ENCODE data around the gene IFT57. TPM values are rescaled to one million over a fixed set of nuclear protein-coding genes. Genes with fewer than 3 reads are reported as not detected.

IFT57 gene
- polyA plus RNA-seq, 1 donor from 2014 or later: 70.7 TPM

DNA sequence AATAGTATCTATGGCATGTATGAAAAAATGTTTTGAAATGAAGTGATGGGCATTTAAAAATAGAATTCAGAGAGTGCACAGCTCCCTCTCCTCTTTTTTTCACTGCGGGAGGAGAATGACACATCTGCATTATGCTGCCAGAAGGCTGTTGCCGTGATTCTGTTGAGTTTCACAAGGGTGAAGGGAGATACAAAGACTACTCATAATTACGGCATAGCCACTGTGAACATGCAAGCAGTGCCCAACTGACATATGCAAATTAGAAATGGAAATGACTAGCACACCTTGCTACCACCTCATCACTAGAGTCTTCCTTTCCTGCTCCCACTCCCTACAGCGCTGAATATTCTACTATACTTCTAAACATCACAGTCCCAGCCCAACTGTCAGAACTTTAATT is 20.1 kb downstream of the IFT57 start:
- Histone ChIP-seq H3K9ac (ENCODE audit: low read length) (no peak overlapping the region), H3K79me2 (replicated peaks; ENCODE audit: insufficient read depth, low read length) (no peaks in the 10 kb centered on the region), H3K36me3 (ENCODE audit: insufficient read depth, low read length) (no peaks in the 10 kb centered on the region)

DNA sequence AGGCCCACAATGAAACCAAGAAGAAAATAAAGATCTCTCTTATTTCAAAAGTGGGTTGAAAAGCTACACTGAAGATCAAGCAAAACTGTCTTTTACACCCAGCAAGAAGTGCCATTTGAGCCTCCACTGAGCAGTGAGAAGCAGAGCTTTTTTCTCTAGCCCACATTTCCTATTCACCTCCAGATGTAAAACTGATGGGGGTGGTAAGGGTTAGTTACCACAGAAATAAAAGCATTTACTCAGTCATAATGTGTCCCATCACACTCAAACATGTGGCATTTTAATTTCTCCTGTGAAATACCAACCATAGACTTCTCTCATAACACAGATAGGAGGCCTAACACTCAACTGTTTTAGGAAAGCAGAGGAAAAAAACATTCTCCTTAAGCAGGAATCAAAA is 21.0 kb downstream of the IFT57 start:
- Histone ChIP-seq H4K20me1 (ENCODE audit: insufficient read depth) (no peaks in the 10 kb centered on the region), H3K27me3 (ENCODE audit: insufficient read depth, low read depth, low read length) (no peaks in the 10 kb centered on the region), H3K9me2 (ENCODE audit: insufficient read depth, low read length) (no peaks in the 10 kb centered on the region), H3F3A (ENCODE audit: insufficient read depth, low read length, poor library complexity, severe bottlenecking) (no peaks in the 10 kb centered on the region), H3K4me2 (ENCODE audit: low read length) (no peak overlapping the region), H2AFZ (ENCODE audit: low read depth, low read length) (no peak overlapping the region), H3K9ac (ENCODE audit: low read length) (no peak overlapping the region), H3K79me2 (replicated peaks; ENCODE audit: insufficient read depth, low read length) (no peaks in the 10 kb centered on the region), H3K9me3 (ENCODE audit: low read length) (no peaks in the 10 kb centered on the region), H3K36me3 (ENCODE audit: insufficient read depth, low read length) (no peaks in the 10 kb centered on the region), H3K4me3 (ENCODE audit: low read length) (no peak overlapping the region), H3K27ac (ENCODE audit: low read length) (no peak overlapping the region)
- TF ChIP-seq, protein P1, sequence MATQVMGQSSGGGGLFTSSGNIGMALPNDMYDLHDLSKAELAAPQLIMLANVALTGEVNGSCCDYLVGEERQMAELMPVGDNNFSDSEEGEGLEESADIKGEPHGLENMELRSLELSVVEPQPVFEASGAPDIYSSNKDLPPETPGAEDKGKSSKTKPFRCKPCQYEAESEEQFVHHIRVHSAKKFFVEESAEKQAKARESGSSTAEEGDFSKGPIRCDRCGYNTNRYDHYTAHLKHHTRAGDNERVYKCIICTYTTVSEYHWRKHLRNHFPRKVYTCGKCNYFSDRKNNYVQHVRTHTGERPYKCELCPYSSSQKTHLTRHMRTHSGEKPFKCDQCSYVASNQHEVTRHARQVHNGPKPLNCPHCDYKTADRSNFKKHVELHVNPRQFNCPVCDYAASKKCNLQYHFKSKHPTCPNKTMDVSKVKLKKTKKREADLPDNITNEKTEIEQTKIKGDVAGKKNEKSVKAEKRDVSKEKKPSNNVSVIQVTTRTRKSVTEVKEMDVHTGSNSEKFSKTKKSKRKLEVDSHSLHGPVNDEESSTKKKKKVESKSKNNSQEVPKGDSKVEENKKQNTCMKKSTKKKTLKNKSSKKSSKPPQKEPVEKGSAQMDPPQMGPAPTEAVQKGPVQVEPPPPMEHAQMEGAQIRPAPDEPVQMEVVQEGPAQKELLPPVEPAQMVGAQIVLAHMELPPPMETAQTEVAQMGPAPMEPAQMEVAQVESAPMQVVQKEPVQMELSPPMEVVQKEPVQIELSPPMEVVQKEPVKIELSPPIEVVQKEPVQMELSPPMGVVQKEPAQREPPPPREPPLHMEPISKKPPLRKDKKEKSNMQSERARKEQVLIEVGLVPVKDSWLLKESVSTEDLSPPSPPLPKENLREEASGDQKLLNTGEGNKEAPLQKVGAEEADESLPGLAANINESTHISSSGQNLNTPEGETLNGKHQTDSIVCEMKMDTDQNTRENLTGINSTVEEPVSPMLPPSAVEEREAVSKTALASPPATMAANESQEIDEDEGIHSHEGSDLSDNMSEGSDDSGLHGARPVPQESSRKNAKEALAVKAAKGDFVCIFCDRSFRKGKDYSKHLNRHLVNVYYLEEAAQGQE (IDR thresholded peaks at IDR 0.05; ENCODE audit: borderline replicate concordance): no peak
- TF ChIP-seq EP300 (conservative IDR thresholded peaks at IDR 0.05; ENCODE audit: poor library complexity, severe bottlenecking) (no peak), TAF1 (IDR thresholded peaks at IDR 0.05; ENCODE audit: low read depth) (no peak), POLR2AphosphoS5 (IDR thresholded peaks at IDR 0.05) (no peak), RAD21 (conservative IDR thresholded peaks at IDR 0.05) (no peak), MXI1 (conservative IDR thresholded peaks at IDR 0.05; ENCODE audit: poor library complexity, severe bottlenecking) (no peak), SMC3 (conservative IDR thresholded peaks at IDR 0.05; ENCODE audit: poor library complexity) (no peak), EZH2 (IDR thresholded peaks at IDR 0.05; ENCODE audit: borderline replicate concordance, insufficient read depth, low read length, poor library complexity, severe bottlenecking) (no peak)
- TF ChIP-seq, protein P2, sequence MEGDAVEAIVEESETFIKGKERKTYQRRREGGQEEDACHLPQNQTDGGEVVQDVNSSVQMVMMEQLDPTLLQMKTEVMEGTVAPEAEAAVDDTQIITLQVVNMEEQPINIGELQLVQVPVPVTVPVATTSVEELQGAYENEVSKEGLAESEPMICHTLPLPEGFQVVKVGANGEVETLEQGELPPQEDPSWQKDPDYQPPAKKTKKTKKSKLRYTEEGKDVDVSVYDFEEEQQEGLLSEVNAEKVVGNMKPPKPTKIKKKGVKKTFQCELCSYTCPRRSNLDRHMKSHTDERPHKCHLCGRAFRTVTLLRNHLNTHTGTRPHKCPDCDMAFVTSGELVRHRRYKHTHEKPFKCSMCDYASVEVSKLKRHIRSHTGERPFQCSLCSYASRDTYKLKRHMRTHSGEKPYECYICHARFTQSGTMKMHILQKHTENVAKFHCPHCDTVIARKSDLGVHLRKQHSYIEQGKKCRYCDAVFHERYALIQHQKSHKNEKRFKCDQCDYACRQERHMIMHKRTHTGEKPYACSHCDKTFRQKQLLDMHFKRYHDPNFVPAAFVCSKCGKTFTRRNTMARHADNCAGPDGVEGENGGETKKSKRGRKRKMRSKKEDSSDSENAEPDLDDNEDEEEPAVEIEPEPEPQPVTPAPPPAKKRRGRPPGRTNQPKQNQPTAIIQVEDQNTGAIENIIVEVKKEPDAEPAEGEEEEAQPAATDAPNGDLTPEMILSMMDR (IDR thresholded peaks at IDR 0.05; ENCODE audit: poor library complexity, severe bottlenecking): no peak

More for the DNA sequence above, 20.1 kb downstream of the IFT57 start:
- H3K9me3 ChIP-seq (ENCODE audit: low read length): no peaks in the 10 kb centered on the region
- H3K4me3 ChIP-seq (ENCODE audit: low read length): no peak overlapping the region
- no peak overlapping the region for H2AFZ ChIP-seq (ENCODE audit: low read depth, low read length)
- peak overlapping the region; percentile 9 for H3K27ac ChIP-seq (ENCODE audit: low read length)
- no peaks in the 10 kb centered on the region for H3K27me3 ChIP-seq (ENCODE audit: insufficient read depth, low read depth, low read length)
- no peaks in the 10 kb centered on the region for H4K20me1 ChIP-seq (ENCODE audit: insufficient read depth)
- TF ChIP-seq POLR2AphosphoS5 (IDR thresholded peaks at IDR 0.05) (no peak), TAF1 (IDR thresholded peaks at IDR 0.05; ENCODE audit: low read depth) (no peak), SMC3 (conservative IDR thresholded peaks at IDR 0.05; ENCODE audit: poor library complexity) (no peak)
- H3K9me2 ChIP-seq (ENCODE audit: insufficient read depth, low read length): no peaks in the 10 kb centered on the region
- no peak overlapping the region for H3K4me2 ChIP-seq (ENCODE audit: low read length)
- H3F3A ChIP-seq (ENCODE audit: insufficient read depth, low read length, poor library complexity, severe bottlenecking): no peaks in the 10 kb centered on the region

DNA sequence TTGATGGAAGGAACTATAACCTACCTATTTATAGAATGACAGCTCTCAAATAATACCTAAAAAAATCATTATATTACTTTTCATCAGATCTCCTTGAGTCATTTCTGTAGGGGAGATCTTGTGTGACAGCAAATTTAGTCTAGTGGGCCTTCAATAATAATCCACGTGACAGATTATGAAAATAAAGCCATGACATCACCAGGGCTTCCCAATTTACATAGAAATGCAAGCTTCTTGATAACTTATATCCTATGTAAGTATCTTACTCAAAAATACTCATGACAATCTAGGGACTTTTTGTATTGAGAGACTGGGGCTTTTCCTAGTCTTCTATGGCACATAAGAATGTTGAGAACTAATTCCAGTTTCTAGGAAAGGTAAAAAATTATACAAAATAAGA is 21.6 kb downstream of the IFT57 start:
- H3K9me3 ChIP-seq (ENCODE audit: low read length): no peaks in the 10 kb centered on the region
- no peaks in the 10 kb centered on the region for H4K20me1 ChIP-seq (ENCODE audit: insufficient read depth)
- TF ChIP-seq MXI1 (conservative IDR thresholded peaks at IDR 0.05; ENCODE audit: poor library complexity, severe bottlenecking): no peak
- TF ChIP-seq, protein P1 (IDR thresholded peaks at IDR 0.05; ENCODE audit: borderline replicate concordance): no peak
- TF ChIP-seq, protein P2 (IDR thresholded peaks at IDR 0.05; ENCODE audit: poor library complexity, severe bottlenecking): no peak
- no peak overlapping the region for H3K4me2 ChIP-seq (ENCODE audit: low read length)
- no peaks in the 10 kb centered on the region for H3K36me3 ChIP-seq (ENCODE audit: insufficient read depth, low read length)
- no peaks in the 10 kb centered on the region for H3K79me2 ChIP-seq (replicated peaks; ENCODE audit: insufficient read depth, low read length)
- no peaks in the 10 kb centered on the region for H3F3A ChIP-seq (ENCODE audit: insufficient read depth, low read length, poor library complexity, severe bottlenecking)
- H2AFZ ChIP-seq (ENCODE audit: low read depth, low read length): no peak overlapping the region
- H3K9me2 ChIP-seq (ENCODE audit: insufficient read depth, low read length): no peaks in the 10 kb centered on the region
- H3K9ac ChIP-seq (ENCODE audit: low read length): no peak overlapping the region
- H3K27me3 ChIP-seq (ENCODE audit: insufficient read depth, low read depth, low read length): no peaks in the 10 kb centered on the region
- H3K4me3 ChIP-seq (ENCODE audit: low read length): no peak overlapping the region
- no peak overlapping the region for H3K27ac ChIP-seq (ENCODE audit: low read length)

Measured in neural cell (in vitro differentiated cells).